Measurements from ENCODE around the gene OR5J2. TPM values are rescaled to one million over a fixed set of nuclear protein-coding genes. Genes with fewer than 3 reads are reported as not detected.
"Not testable (repeated sequence)": the region's sequence is repeated elsewhere in the genome, so short reads cannot be mapped to it uniquely, and the experiment has no call there.

Gene OR5J2
- total and polyA plus RNA-seq, 12 donors = not detected

GRCh38 chr11:56207790-56208189, 31.4 kb downstream of the OR5J2 start:
- Histone ChIP-seq H3K36me3 (replicated peaks in 1 of 2) (no peaks in the 10 kb centered on the region), H3K4me1 (replicated peaks in 1 of 2) (no peaks in the 10 kb centered on the region), H3K27ac (no peak overlapping the region), H3K9me3 (replicated peaks in 1 of 3) (no peaks in the 10 kb centered on the region), H3K27me3 (no peaks in the 10 kb centered on the region), H3K4me3 (no peak overlapping the region)
- TF ChIP-seq CTCF (IDR thresholded peaks at IDR 0.05) (no peak), POLR2A (IDR thresholded peaks at IDR 0.05) (no peak)
- WGBS, 4 donors = 59 to 66% (median 63%) methylated on average over 1 of the region's 1 CpG
- no peak for DNase-seq
- intact Hi-C loops (cut with DNase I) = no loop called here

- Histone ChIP-seq H3K27me3 (no peaks in the 10 kb centered on the region), H3K4me3 (no peak overlapping the region), H3K27ac (no peak overlapping the region), H3K9me3 (replicated peaks in 1 of 3) (no peaks in the 10 kb centered on the region), H3K36me3 (replicated peaks in 1 of 2) (no peaks in the 10 kb centered on the region), H3K4me1 (replicated peaks in 1 of 2) (no peaks in the 10 kb centered on the region)
- 48 to 67% (median 63%) methylated on average over 2 of the region's 2 CpGs for WGBS, 4 donors
- TF ChIP-seq POLR2A (IDR thresholded peaks at IDR 0.05) (no peak), CTCF (IDR thresholded peaks at IDR 0.05) (no peak)
- DNase-seq = no peak
- intact Hi-C loops (cut with DNase I) = no loop called here
Measured at GRCh38 chr11:56214537-56214936, 38.1 kb downstream of the OR5J2 start.

DNA sequence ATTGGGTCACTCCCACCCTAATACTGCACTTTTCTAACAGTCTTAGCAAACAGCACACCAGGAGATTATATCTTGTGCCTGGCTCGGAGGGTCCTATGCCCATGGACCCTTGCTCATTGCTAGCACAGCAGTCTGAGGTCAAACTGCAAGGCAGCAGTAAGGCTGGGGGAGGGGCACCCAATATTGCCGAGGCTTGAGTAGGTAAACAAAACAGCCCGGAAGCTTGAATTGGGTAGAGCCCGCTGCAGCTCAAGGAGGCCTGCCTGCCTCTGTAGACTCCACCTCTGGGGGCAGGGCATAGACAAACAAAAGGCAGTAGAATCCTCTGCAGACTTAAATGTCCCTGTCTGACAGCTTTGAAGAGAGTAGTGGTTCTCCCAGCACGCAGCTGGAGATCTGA, 43.3 kb downstream of the OR5J2 start:
- DNase-seq; H3K36me3 ChIP-seq (replicated peaks in 1 of 2); H3K4me1 ChIP-seq (replicated peaks in 1 of 2); intact Hi-C loops (cut with DNase I); H3K27me3 ChIP-seq; H3K9me3 ChIP-seq (replicated peaks in 1 of 3); H3K4me3 ChIP-seq; H3K27ac ChIP-seq: not testable (repeated sequence)
- 69 to 85% (median 73%) methylated on average over 5 of the region's 5 CpGs for WGBS, 4 donors

Other genes with a start within 250 kb of the OR5J2 start
- gene OR5I1, start 240.2 kb upstream of the OR5J2 start, total RNA-seq = not detected
- not detected for gene OR5I1, start 240.2 kb upstream of the OR5J2 start, polyA plus RNA-seq
- not detected for gene OR10AG1, start 206.7 kb upstream of the OR5J2 start, total RNA-seq
- not detected for gene OR10AG1, start 206.7 kb upstream of the OR5J2 start, polyA plus RNA-seq
- gene OR5F1, start 182.0 kb upstream of the OR5J2 start, total RNA-seq = not detected
- not detected for gene OR5F1, start 182.0 kb upstream of the OR5J2 start, polyA plus RNA-seq
- gene OR5AS1, start 149.0 kb upstream of the OR5J2 start, total RNA-seq = not detected
- not detected for gene OR5AS1, start 149.0 kb upstream of the OR5J2 start, polyA plus RNA-seq
- not detected for gene OR8I2, start 83.3 kb upstream of the OR5J2 start, total RNA-seq
- gene OR8I2, start 83.3 kb upstream of the OR5J2 start, polyA plus RNA-seq = not detected
- gene OR8H2, start 72.9 kb upstream of the OR5J2 start, total RNA-seq = not detected
- not detected for gene OR8H2, start 72.9 kb upstream of the OR5J2 start, polyA plus RNA-seq
- gene OR8H3, start 54.2 kb upstream of the OR5J2 start, total RNA-seq = not detected
- gene OR8H3, start 54.2 kb upstream of the OR5J2 start, polyA plus RNA-seq = not detected
- not detected for gene OR8J3, start 36.4 kb upstream of the OR5J2 start, total RNA-seq
- gene OR8J3, start 36.4 kb upstream of the OR5J2 start, polyA plus RNA-seq = not detected
- gene OR8K5, start 16.3 kb upstream of the OR5J2 start, total RNA-seq = not detected
- not detected for gene OR8K5, start 16.3 kb upstream of the OR5J2 start, polyA plus RNA-seq
- not detected for gene OR5T2, start 57.6 kb downstream of the OR5J2 start, total RNA-seq
- not detected for gene OR5T2, start 57.6 kb downstream of the OR5J2 start, polyA plus RNA-seq
- gene OR5T3, start 75.6 kb downstream of the OR5J2 start, total RNA-seq = not detected
- not detected for gene OR5T3, start 75.6 kb downstream of the OR5J2 start, polyA plus RNA-seq
- gene OR5T1, start 97.5 kb downstream of the OR5J2 start, total RNA-seq = not detected
- not detected for gene OR5T1, start 97.5 kb downstream of the OR5J2 start, polyA plus RNA-seq
- gene OR8H1, start 115.6 kb downstream of the OR5J2 start, total RNA-seq = not detected
- gene OR8H1, start 115.6 kb downstream of the OR5J2 start, polyA plus RNA-seq = not detected
- gene OR8K3, start 138.5 kb downstream of the OR5J2 start, total RNA-seq = not detected
- gene OR8K3, start 138.5 kb downstream of the OR5J2 start, polyA plus RNA-seq = not detected
- not detected for gene OR8K1, start 169.4 kb downstream of the OR5J2 start, total RNA-seq
- not detected for gene OR8K1, start 169.4 kb downstream of the OR5J2 start, polyA plus RNA-seq
- gene OR8J1, start 177.7 kb downstream of the OR5J2 start, total RNA-seq = not detected
- not detected for gene OR8J1, start 177.7 kb downstream of the OR5J2 start, polyA plus RNA-seq
- gene OR8U1, start 199.0 kb downstream of the OR5J2 start, total RNA-seq = not detected
- gene OR8U1, start 199.0 kb downstream of the OR5J2 start, polyA plus RNA-seq = not detected
- not detected for gene OR5AL1, start 236.1 kb downstream of the OR5J2 start, total RNA-seq
- not detected for gene OR5AL1, start 236.1 kb downstream of the OR5J2 start, polyA plus RNA-seq

Data from adrenal gland (tissue), 12 donors.